NCI-H1930 (cell line): ENCODE results near the gene SCG5.
A peak's percentile ranks its signal among the peaks of the same experiment; 100 is the strongest.
"Not testable (repeated sequence)": the region's sequence is repeated elsewhere in the genome, so short reads cannot be mapped to it uniquely, and the experiment has no call there.

ENCODE experiments used
- DNase-seq, 2 experiments: peaks; one replicate each; lab custom pipeline; 2025; lab: John Stamatoyannopoulos, UW

The SCG5 gene, protein sequence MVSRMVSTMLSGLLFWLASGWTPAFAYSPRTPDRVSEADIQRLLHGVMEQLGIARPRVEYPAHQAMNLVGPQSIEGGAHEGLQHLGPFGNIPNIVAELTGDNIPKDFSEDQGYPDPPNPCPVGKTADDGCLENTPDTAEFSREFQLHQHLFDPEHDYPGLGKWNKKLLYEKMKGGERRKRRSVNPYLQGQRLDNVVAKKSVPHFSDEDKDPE

DNA sequence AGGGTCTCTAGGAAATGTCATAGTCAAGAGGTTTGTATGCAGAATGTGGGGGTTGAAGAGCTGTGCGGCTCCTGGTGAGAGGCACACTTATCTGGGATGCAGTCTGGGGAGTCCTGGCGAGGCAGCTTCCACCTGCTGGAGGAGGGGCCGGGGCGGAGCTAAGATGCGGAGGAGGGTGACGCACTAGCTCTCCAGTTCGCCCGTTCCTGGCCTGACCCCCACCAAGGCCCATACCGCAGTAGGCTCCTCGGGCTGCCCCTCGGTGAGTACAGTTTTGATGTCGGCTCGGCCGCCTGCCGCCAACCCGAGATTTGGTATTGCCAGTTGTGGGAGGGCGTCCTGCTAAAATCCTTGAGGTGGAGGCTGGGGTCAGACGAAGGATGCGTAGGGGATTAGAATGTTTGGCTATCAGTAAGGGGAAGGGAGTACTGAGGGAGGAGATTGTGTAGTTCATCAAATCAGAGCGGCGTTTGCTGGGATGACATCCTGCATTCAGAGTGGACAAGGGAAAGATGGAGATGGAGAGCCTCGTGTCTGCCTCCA lies at the start of gene SCG5:
SCG5 (plus strand) TSS at position 194 of the 543 bp plus-strand sequence. CDS start 1,883 bp downstream, outside the sequence.
- no peak for DNase-seq

DNA sequence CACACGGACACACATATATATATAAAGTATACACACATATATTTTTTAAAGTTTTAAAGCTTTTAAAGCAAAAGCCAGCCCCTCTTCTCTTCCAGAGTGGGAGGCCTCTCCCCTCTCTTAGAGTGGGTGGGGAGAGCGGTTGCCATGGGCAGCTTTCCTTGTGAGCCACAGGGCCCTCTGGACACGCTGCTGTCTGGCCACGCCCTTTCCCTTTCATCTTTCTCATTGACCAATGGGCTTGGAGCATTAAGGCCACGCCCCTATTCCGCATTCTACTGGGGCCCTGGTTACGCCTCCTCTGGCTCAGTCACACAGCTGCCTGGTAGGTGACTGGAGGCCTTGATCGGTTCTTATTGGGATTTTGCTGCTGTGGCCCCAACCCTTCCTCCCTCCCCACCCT lies 48.4 kb upstream of the SCG5 start, which contains the start of gene GOLGA8N:
GOLGA8N (plus strand) TSS at position 306 of the 400 bp plus-strand sequence.
- DNase-seq: not testable (repeated sequence)

DNA sequence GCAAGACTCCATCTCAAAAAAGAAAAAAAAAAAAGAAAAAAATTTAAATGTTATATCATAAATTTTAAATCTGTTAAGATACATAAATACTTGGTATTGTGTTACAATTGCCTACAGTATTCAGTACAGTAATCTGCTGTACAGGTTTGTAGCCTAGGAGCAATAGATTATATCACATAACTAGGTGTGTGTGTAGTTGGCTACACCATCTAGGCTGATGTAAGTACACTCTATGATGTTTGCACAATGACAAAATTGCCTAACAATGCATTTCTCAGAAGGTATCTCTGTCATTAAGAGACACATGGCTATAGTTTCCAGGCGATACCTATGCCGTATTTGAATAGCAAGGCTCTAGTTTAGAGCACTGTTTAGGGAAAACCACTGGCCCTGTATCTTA lies 32.0 kb upstream of the SCG5 start:
- not testable (repeated sequence) for DNase-seq

DNA sequence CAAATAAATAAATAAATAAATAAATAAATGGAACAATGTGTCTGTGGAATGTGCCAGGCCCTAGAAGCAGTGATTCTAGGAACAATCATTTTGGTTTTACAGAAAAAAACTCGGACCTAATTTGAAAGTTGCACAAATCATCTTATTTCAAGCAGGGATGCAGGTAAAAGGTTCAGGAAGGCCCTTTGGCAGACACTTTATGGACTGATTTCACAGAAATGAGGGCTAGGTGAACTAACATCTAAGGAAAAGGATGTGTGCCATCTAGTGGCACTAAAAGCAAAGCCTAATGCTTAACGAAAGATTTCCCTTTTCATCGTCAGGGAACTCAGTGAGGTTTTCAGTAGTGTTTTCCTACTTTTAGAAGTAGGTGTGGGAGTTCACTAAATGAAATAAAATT lies 30.8 kb upstream of the SCG5 start:
- DNase-seq: not testable (repeated sequence)

DNA sequence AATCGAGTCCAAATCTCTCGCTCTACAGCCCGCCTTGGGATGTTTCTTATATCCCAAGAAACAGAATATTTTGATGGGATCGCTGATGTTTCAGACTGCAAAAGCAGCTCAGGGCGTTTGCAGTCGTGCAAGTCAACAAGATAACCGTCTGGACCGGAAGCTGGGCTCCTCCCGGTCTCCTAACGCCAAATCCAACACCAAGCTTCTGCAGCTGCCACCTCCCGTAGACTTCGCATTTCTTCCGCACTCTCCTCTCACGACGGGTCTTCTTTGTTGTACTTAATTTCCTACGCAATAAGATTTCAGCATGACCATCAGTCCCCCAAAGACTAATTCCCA lies 26.8 kb upstream of the SCG5 start:
- not testable (repeated sequence) for DNase-seq

DNA sequence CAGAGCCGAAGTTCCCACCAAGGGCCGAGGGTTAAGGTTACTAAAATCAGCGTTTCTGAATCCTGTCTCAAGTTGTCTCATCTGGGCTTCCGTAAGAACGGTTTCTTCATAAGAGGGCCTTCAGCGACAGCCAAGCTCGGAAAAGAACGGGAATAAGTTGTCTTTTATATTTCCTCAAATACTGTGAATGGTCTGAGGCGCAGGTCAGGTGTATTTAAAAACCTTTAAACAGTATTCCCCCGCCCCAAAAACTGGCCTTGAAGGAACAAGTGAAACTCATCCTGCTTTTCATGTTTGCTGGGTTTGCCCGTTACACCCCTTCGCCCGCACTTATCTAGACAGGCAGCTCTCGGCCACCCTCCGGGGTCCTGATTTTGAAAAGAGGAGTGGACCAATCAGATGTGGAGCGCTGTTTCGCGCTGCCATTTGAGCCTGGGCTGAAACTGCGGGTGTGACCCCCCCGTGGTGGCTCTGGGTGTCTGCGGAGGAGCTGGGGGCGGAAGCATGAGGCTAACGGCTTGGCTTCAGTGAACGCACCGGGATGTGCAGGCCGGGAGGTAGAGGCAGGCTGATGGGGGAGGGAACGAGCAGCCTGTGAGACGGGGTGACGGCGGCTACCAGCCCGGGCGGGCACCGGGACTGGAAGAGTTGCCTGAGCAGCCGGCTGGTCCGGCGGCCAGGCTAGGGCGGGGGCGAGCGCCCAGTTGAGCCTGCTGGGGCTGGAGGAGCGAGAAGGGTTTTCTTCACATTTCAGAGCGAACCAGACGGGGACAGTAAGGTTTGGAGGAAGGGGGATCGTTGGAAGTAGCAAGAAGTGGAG lies 26.2 kb upstream of the SCG5 start, which contains the start of gene ARHGAP11A:
ARHGAP11A (plus strand) TSS at position 454 of the 820 bp plus-strand sequence. CDS start 708 bp downstream, outside the sequence.
- not testable (repeated sequence) for DNase-seq

DNA sequence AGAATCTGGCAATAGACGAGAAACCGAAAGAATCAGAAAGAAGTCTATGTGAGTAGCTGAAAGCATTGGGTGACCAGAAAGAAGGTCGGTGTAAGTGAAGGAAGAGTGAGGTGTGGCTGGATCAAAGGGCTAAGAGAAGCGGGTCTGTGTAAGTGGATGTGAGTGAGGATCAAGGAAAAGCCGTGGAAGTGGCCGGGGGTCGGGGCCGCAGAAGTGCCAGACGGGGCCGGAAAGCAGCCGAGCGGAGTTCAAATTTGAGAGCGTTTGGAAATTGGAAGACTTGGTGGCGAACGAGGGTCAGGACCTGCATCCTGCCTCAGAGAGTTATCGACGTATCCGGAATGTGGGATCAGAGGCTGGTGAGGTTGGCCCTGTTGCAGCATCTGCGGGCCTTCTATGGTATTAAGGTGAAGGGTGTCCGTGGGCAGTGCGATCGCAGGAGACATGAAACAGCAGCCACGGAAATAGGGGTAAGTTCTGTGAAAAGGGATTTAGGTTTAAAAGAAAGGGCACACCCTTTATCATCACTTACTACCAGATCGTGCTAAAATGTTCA lies 25.6 kb upstream of the SCG5 start:
- DNase-seq: not testable (repeated sequence)

DNA sequence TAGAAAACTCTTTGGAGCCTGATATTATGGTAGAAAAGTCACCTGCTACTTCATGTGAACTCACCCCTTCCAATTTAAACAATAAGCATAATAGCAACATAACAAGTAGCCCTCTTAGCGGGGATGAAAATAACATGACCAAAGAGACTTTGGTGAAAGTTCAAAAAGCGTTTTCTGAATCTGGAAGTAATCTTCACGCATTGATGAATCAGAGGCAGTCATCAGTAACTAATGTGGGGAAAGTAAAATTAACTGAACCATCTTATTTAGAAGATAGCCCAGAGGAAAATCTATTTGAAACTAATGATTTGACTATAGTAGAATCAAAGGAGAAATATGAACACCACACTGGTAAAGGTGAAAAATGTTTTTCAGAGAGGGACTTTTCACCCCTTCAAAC lies 5.1 kb upstream of the SCG5 start:
- no peak for DNase-seq

DNA sequence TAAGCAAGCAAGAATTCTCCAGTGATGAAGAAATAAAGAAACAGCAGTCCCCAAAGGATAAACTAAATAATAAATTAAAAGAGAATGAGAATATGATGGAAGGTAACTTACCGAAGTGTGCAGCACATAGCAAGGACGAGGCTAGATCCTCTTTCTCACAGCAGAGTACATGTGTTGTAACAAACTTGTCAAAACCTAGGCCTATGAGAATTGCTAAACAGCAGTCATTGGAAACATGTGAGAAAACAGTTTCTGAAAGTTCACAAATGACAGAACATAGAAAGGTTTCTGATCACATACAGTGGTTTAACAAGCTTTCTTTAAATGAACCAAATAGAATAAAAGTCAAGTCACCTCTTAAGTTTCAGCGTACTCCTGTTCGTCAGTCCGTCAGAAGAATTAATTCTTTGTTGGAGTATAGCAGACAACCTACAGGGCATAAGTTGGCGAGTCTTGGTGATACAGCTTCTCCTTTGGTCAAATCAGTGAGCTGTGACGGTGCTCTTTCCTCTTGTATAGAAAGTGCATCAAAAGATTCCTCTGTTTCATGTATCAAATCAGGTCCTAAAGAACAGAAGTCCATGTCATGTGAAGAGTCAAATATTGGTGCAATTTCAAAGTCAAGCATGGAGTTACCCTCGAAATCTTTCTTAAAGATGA lies 4.5 kb upstream of the SCG5 start:
- DNase-seq: no peak

DNA sequence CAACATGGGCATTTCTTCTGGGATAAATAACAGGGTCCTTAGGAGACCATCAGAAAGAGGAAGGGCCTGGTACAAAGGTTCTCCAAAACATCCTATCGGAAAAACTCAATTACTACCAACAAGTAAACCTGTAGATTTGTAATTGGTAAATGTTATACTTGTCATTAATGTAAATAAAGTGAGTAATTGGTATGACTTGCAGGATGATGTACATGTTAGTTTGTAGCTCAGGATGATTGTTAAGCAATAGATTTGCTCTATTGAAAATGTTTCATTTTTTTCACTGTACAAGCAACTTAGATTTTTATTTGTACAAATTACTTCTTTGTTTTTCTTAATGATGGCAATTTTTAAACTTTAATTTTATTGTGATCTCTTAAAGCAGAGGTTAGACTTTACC lies 3.8 kb upstream of the SCG5 start:
- no peak for DNase-seq

DNA sequence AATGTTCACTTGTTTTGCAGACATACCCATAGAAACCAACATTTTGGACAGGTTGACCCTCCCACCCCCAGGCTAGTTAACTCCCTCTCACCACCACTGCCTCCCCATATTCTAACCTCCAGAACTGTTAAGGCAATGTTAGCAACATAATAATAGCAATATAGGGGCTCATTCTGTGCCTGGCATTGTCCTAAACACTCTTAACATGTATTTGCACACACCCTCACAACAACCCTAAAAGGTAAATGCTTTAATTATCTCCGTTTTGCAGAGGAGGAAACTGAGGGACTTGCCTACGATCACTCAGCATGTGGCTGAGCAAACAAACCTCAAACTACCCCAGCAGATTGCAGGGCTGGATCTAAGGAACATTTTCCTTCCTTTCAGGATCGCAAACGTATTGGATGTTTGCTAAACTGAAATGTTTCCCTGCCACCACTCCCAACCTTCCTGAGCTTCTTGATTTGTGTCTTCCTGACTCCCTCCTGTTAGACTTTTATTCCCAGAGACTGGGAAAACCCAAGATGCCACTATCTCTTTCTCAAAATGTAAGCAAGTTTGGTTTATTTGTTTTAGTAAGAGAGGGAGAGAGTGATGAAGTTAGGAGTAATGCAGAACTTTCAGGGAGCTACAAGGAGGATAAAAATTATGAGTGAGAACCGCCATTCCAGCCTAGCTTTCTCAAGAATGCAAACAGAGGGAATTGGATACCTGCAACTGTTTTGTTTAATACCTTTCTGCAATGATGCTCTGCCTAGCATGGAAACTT lies 1.3 kb downstream of the SCG5 start:
- DNase-seq: no peak

DNA sequence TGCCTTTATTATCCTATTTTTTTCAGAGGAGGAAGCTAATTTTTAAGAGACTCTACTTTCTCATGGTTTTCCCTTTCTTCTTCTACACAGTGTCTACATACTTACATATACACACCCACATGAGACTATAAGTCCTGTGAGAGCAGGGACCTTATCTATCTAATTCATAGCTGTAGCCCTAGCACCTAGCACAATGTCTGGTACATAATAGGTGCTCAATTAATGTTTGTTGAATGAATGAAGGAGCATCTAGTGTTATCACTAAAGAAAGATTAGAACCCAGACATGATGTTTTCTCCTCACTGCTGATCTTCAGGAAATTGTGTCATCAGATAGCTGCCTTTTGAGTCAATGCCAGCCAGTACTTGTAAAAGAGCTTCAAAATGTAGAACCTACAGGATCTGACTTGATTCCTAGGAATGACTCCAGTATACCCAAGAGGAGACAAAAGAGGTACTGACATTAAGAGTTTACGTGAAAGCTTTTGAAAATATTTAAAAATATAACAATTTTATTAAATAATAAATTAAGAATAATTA lies 2.5 kb downstream of the SCG5 start:
- DNase-seq: no peak

DNA sequence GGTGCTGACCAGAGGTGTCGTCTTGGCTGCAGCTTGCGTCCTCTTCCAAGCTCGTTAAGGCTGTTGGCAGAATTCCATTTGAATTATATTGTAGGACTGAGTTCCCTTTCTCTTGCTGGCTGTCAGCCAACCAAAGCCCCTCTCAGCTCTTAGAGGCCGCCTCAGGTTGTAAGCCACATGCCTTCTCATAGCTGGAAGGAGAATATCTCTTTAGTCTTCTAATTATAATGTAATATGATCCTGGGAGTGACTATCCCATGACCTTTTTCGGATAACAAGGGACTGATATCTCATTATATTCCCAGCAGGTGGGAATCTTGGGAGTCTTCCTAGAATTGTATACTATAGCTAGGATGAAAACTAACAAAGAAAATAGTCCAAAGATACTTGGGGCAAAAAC lies 4.8 kb downstream of the SCG5 start:
- DNase-seq: no peak

DNA sequence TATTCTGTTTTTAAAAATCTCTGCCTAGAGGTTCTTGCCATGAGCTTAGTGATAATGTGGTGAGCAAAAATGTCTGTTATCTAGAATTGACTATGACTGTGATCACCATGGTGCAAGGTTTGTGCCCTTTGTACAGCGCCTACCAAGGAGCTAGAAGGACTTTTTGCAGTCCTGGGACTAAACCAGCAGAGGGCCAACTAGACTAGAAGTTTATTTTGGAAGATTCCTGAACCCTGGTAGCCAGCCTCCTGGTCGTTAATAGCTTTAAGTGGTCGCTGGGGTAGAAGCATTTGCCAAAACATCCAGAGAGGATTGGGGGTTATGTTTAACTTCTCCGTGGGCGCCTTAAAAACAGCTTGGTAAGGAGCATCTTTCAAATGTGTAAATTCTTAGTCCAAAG lies 7.8 kb downstream of the SCG5 start:
- no peak for DNase-seq

DNA sequence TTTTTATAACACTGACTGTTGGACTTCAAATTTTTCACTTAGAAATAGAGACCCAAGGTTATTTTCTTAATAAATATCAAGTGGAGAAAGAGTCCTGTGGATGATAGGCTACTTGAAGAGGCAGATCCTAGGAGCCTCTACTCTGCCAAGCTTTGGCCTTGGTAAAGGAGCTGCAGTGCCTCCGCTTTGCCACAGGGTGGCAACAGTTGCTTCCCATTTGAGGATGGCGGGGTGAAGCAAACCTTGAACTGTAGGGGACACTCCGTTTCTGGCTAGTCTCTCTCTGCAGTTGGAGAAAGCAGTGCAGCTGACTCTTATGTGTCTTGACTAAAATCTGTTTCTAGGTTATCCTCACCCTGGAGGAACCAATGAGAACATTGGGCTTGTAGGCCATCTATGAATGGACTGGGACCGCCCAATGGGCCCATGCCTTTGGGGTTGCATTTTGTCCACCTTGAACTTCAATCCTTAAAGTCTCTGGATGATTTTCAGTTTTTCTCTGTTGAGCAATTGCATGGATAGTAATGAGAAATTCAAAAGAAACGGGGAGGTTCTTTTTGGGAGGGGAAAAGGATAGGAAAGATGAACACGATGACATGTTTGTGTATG lies 9.8 kb downstream of the SCG5 start:
- peak; percentile 19 to 36 for DNase-seq

DNA sequence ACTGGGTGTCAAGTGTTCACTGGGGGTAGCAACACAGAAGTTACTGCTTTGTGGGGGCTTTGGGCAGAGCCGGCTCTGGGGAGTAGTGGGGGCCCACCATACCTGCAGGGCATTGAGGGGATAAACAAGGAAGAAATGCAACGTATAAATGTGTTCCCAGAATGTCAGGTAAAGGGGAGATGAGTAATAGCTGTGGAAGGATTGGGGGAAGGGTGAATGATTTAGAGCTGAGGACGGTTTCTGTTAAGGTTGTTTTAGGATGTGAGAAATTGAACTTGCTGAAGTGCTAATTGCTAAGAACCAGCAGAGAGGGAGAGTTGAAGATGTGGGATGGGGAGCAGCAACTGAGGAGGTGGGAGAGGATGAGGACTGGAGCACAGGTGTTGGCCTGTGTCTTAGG lies 10.7 kb downstream of the SCG5 start:
- no peak for DNase-seq

DNA sequence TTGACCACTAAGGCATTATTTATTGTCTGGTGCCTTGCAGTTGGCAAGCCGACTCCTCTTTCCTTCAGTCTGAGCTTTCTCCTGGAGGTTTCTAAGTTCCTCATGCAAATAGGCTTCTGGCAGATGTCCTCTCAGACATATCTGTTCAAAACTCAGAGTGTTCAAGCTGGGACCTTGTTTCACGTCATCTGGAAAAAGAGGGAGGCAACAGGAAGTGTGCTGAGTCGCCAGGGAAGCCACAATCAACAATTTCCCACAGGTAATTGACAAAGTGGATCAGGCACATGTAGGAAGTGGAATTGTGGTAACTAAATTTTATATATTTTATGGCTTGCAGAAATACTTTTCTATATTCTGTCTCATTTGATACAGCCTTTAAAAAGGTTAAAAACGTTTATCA lies 14.6 kb downstream of the SCG5 start:
- no peak for DNase-seq

DNA sequence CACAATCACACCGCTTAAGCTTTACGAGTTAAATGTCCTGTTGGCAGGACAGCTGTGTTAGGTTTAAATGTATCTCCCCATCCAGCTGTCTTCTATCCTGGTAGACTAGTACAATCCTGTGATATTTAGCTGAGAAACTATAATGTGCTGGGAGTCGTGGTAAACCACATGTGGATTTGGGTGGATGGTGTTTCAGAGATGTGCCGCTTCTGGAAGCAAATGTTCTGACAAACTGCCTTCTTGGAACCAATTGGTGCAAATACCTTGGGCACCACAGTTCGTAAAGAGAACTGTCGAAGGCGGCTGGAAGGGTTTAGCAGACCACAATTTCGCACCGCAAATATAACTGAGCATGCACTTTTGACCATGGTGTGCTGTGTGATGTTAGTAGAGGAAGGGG lies 15.0 kb downstream of the SCG5 start:
- DNase-seq: no peak

DNA sequence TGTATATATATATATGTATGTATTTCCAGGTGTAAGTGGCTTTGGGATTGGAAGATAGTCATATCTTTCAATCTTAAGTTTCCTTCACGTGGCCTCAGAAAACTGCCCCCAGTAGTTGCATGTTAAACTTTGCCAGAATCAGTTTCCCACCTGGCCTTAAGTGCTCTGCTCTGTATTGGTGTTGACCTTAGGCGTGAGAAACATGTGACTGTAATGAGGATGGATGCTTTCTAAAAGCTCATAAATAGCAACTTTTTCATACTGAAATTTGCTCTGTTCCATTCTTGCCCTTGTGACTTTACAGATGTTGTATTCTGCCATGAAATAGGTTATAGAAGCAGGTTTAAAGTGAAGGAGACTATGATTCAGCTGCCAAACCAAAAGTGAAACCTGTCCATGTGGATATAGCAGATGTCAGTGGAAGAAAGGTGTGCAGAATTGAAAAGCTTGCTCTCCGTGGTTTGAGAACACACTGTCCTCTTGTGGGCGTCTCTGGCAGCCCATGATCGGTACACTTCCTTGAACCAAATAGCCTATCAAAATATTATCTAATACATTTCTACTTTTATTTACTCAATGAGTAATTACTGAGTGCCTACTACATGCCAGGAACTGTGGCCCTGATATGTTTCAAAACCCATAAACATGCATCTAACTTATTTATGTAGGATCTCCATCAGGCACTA lies 15.8 kb downstream of the SCG5 start:
- DNase-seq: no peak

DNA sequence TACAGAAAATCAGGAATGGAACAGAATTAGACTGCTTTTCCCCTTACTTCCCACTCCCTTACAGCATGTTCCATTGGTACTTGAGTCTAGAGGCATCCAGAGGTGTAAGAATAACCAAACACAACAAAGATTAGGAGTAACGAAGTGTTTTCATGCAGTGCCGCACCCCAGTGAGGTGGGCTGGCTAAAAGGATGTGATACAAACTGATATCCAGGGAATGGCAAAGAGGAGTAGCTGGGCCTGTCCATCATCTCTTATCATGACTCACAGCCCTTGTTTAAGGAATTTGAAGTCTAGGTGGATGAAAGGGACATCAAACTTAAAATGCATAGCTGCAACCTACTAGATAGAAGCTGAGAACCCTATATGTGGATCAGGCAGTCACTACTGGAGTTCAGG lies 16.4 kb downstream of the SCG5 start:
- no peak for DNase-seq
